Stimulated activated CD8-positive, alpha-beta memory T cell treated with anti-CD3 and anti-CD28 coated beads, Interleukin-7, amount 100 ng/mL, for 1 hour (primary cell): ENCODE results near the gene ZNF577.

ENCODE experiments used
- DNase-seq, 2 donors: peaks; one replicate each; pipeline ENCODE4 v3.0.0-alpha.2; 2020; ENCODE audit warnings: low read depth in 2 of 2

ZNF577 gene

GRCh38 chr19:51861870-51862622 is 25.7 kb downstream of the ZNF577 start:
- DNase-seq, result no peak

DNA sequence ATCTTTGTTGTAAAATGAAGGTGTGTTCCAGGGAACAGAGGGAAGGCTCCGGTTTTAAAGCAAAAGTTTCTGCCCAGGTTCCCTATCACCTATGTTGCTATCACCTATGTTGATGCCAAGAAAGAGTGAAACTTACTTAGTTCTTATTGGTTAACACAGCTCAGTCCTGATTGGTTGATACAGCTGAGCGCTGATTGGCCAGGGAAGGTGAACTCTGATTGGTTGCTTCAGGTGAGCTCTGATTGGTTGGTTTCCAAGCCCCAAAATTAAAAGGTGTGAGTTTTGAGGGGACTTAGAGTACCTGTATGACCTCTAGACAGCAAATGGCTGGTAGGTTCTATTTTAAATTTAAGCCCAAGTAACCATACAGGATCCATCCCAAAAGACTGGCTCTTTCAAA is 50.6 kb downstream of the ZNF577 start:
- DNase-seq, result no peak

DNA sequence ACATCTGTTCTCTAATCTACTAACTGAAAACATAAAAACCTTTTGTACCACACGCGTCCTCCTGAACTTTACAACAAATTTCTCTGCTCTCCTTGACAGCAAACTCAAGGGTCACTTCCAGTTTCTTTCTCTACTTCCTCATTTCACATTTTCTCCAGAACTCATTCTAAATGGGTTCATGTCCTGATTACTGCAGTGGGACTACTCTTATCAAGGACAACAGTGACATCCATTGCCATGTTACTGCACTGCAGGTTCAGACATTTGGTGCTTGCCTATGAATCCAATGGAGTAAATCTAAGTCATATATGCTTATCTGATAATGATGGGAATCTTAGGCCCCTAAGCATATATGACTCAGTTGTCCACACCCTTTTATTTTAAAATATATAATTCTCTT is 57.5 kb downstream of the ZNF577 start:
- no peak for DNase-seq

- DNase-seq, result no peak
Measured at GRCh38 chr19:51824281-51825005, 63.3 kb downstream of the ZNF577 start.

- no peak for DNase-seq
Measured at GRCh38 chr19:51822946-51823345, 64.8 kb downstream of the ZNF577 start.

DNA sequence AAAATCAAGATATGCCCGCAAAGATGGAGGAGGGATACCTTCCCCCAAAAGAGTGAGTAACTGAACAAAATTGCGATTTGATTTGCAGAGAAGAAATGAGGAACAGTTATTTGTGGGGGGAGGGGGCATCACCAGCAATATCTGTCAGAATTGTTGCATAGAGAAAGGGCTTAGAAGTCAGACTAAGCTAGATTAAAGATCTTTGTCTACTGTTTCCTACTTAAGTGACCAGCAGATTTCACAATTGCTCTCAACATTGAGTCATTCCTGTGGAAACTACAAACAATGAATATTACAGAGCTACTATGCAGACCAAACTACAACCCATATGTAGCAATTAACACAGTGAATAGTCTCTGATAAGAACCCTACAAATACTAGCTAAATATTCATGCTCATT is 65.4 kb downstream of the ZNF577 start:
- no peak for DNase-seq

DNA sequence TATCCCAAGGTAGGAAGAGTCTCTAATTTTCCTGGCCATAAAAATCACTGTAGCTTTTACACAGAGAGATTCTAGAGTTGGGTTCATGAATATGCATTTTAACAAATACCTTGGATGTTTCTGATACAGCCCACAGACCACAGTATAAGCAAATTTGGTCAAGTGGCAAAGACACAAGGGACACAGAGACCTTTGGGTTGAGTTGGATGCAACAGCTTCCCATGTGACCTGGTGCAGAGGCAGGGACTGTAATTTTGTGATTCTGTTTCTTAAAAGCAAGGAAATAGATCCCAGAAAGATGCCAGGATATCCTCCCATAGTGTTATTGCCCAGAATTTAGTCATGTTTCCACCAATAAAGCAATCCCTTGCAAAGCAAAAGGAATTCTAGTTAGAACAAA is 65.8 kb downstream of the ZNF577 start:
- no peak for DNase-seq

- DNase-seq, result no peak
Measured at GRCh38 chr19:51821456-51821855, 66.3 kb downstream of the ZNF577 start.
